Coronary artery (tissue), 2 donors: ENCODE results near the gene TMEM273.
A peak's percentile ranks its signal among the peaks of the same experiment; 100 is the strongest.

Source experiments
- DNase-seq: peaks from one replicate; pipeline ENCODE4 v3.0.0-alpha.2; 2017; ENCODE audit warnings: low spot score
- H3K27ac ChIP-seq, 2 donors: fragments of 200-600 bp; sonication (generic); one replicate each; pipeline ENCODE4 v1.5.1; 2016 to 2019
- H3K4me3 ChIP-seq: fragments of 200-600 bp; sonication (generic); 2 replicates; pipeline ENCODE4 v1.5.1; 2016; ENCODE audit warnings: mild to moderate bottlenecking, moderate library complexity
- CTCF ChIP-seq: fragments of 200-600 bp; sonication (generic); IDR thresholded peaks from one replicate; pipeline ENCODE4 v1.5.1; 2019; ENCODE audit warnings: antibody characterized with exemption

Gene TMEM273

GRCh38 chr10:49107111-49107886 is 80.9 kb downstream of the TMEM273 start:
- no peak for DNase-seq
- Histone ChIP-seq H3K27ac (peak overlapping the region; percentile 76 to 97), H3K4me3 (no peak overlapping the region)
- no peak for TF ChIP-seq CTCF

- peak overlapping the region; percentile 76 to 97 for H3K27ac ChIP-seq
- no peak for DNase-seq
- peak overlapping the region; percentile 37 for H3K4me3 ChIP-seq
- no peak for TF ChIP-seq CTCF
Observed at GRCh38 chr10:49106451-49106850, 81.7 kb downstream of the TMEM273 start.

GRCh38 chr10:49105076-49105475 is 83.1 kb downstream of the TMEM273 start:
- no peak for TF ChIP-seq CTCF
- H3K4me3 ChIP-seq = no peak overlapping the region
- peak overlapping the region in 1 of 2 donors; percentile 76 for H3K27ac ChIP-seq
- no peak for DNase-seq
